Heart left ventricle (tissue), 16 donors: ENCODE measurements around the gene IL1F10. TPM values are rescaled to one million over a fixed set of nuclear protein-coding genes. Genes with fewer than 3 reads are reported as not detected.

Experiments
- ATAC-seq, 4 donors: fragments of 200-7000 bp; cut with Tn5 transposase; one replicate each; pipeline ENCODE4 v1.9.1; 2020 to 2022; ENCODE audit warnings: moderate library complexity in 4 of 4, mild to moderate bottlenecking in 3 of 4, moderate number of reproducible peaks in 1 of 4
- DNase-seq, 5 donors: peaks; one replicate each; pipeline ENCODE4 v3.0.0-alpha.2; 2020
- H3K27ac ChIP-seq, 12 donors: fragments of 200-600 bp; sonication (generic) in 4 of 12; one replicate each; pipeline versions ENCODE4 v1.5.0 to v1.8.0; 2016 to 2022; ENCODE audit warnings: mild to moderate bottlenecking in 2 of 12
- H3K27me3 ChIP-seq, 9 donors: fragments of 200-600 bp; sonication (generic) in 2 of 9; one replicate each; pipeline versions ENCODE4 v1.5.1 to v1.8.0; 2016 to 2022; ENCODE audit warnings: mild to moderate bottlenecking in 3 of 9
- H3K36me3 ChIP-seq, 9 donors: fragments of 200-600 bp; sonication (generic) in 2 of 9; one replicate each; pipeline versions ENCODE4 v1.5.0 to v1.8.0; 2018 to 2022; ENCODE audit warnings: mild to moderate bottlenecking in 2 of 9
- H3K4me1 ChIP-seq, 12 donors: fragments of 200-600 bp; sonication (generic) in 4 of 12; one replicate each; pipeline versions ENCODE4 v1.5.0 to v1.8.0; 2016 to 2022; ENCODE audit warnings: mild to moderate bottlenecking in 3 of 12
- H3K4me3 ChIP-seq, 12 donors: fragments of 200-600 bp; sonication (generic) in 4 of 12; one replicate each; pipeline versions ENCODE4 v1.5.0 to v1.8.0; 2017 to 2022; ENCODE audit warnings: mild to moderate bottlenecking in 9 of 12, moderate library complexity in 4 of 12
- H3K9me3 ChIP-seq, 12 donors: fragments of 200-600 bp; sonication (generic) in 4 of 12; one replicate each; pipeline versions ENCODE4 v1.5.0 to v1.8.0; 2016 to 2022; ENCODE audit warnings: mild to moderate bottlenecking in 1 of 12
- POLR2A ChIP-seq, 2 donors: fragments of 450-650 bp; IDR thresholded peaks; one replicate each; pipeline ENCODE4 v1.6.1; 2017; ENCODE audit warnings: antibody characterized with exemption in 2 of 2, mild to moderate bottlenecking in 2 of 2, moderate library complexity in 2 of 2
- WGBS, 4 donors: extraction: QIAGEN DNeasy Blood & Tissue Kit in 2 of 4; methylation state at CpG; one replicate each; pipeline versions ENCODE4 v1.1.5 to v1.1.7; 2013 to 2018; 5-methylcytosine and 5-hydroxymethylcytosine counted together
- intact Hi-C, 10 donors: fragments of 100-400 bp; cut with DNase I; formaldehyde crosslinking; loops; one replicate each; pipeline versions ENCODE4 v1.11.1 to v1.14.2; 2022
- polyA plus RNA-seq, 2 donors: library from polyadenylated mRNA; stranded (reverse); fragments of 200-250 nt; gene quantifications; one replicate each; pipeline ENCODE4 v1.2.3, GENCODE V29; 2013
- total RNA-seq, 9 donors: library from RNA; depleted of rRNA in 2 of 9; stranded (reverse); fragments of >200 nt in 2 of 9; fragmentation: NEBNext Ultra II Directional in 3 of 9; extraction: Animal tissue kit (Norgen Biotek cat#: 25700) in 3 of 9; gene quantifications; one replicate each; pipeline versions ENCODE4 v1.1.0 to v1.2.4, GENCODE V29; 2016 to 2023
- TF ChIP-seq, protein P1 (sequence below), 12 donors: fragments of 200-600 bp; sonication (generic) in 4 of 12; IDR thresholded peaks; one replicate each; pipeline versions ENCODE4 v1.5.0 to v1.8.0; 2018 to 2022; ENCODE audit warnings: antibody characterized with exemption in 12 of 12, mild to moderate bottlenecking in 5 of 12
- donor health status: ischemic (EF 13 %, LVEDD 7.1; RV severe dilation, severe dysfunction).
- donor health status: healthy with polysubstance abuse.
- donor health status: DM: no; HTN: yes; CAD: no.
- donor health status: DM: no; HTN: no; CAD: no.
- donor health status: ischemic (EF 25% LVEDD 6.9; RV normal size, moderate dysfunction).
- donor health status: ischemic (EF 25% LVEDD 5.7; RV mildly dilated, moderate dysfunction).
- donor health status: healthy.
- donor health status: DM: yes; HTN: yes; CAD: no.
- donor health status: ischemic (EF 35%, LVEDD 5.7; RV mildly dilated, moderate dysfunction).
- donor health status: nonischemic (EF 11% LVEDD 7.7; RV severe dilation, severe dysfunction).
- donor health status: DM: yes; HTN: yes; CAD: no.
- donor health status: PGD.
- donor health status: ischemic (EF 29% LVEDD 5.4; RV normal size, mild dysfunction).
- donor health status: nonischemic (EF 23%, LVEDD 6.1; RV moderate dilation, normal function).

The IL1F10 gene
- total and polyA plus RNA-seq, 11 donors = not detected

DNA sequence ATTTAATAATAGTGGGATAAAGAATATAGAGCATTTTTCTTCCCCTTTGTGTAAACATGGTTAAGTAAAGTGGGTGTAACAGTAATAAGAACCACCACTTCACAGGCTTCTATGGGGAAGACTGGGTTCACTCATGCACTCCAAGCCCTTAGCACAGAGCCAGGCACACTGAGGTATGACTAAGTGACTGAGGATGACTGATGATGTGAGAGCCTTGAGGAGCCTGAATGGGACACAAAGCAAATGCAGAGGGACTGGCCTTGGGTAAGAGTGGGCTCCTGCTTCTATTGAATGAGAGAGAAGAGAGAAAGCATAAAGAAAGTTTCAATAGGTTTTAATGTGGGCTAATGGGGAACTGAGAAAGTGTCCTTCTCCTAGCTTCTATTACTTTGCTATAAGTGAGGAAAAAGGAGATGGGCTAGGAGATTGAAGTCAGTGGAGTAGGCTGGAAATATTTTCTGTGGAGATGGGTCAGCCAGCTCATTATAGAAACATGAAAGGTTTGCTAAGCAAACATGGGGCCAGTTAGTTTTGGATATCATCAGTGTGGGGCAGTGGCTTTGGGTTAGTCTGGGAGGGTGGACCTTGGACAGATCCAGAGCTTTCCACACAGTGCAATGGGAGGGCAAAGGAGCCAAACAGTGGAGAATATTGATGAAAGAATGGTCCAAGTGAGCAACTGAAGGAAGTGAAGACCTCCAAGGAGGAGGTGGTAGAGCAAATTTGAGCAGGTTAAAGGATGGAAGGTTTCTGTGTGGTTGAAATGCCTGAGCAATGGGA, 20.6 kb downstream of the IL1F10 start:
- Histone ChIP-seq H3K36me3 (no peaks in the 10 kb centered on the region), H3K9me3 (no peaks in the 10 kb centered on the region)
- intact Hi-C loops = no loop called here

DNA sequence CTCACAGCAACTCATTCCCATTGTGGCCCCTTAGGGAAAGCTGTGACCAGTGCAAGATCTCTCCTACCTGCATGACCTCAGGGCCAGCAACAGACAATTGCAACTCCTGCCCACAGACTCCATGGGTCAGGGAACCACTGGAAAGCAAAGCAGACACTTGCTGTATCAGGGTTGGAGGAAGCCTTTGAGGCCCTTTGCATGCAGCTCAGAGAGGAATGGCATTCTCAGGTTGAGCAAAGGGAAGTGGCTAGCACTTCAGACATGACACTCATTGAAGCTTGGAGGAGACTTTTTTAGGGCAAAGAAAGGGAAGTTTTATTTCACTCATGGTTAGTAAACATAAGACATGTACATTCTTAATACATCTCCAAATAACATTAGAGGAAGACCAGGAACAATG, 22.1 kb downstream of the IL1F10 start:
- TF ChIP-seq, protein P1, sequence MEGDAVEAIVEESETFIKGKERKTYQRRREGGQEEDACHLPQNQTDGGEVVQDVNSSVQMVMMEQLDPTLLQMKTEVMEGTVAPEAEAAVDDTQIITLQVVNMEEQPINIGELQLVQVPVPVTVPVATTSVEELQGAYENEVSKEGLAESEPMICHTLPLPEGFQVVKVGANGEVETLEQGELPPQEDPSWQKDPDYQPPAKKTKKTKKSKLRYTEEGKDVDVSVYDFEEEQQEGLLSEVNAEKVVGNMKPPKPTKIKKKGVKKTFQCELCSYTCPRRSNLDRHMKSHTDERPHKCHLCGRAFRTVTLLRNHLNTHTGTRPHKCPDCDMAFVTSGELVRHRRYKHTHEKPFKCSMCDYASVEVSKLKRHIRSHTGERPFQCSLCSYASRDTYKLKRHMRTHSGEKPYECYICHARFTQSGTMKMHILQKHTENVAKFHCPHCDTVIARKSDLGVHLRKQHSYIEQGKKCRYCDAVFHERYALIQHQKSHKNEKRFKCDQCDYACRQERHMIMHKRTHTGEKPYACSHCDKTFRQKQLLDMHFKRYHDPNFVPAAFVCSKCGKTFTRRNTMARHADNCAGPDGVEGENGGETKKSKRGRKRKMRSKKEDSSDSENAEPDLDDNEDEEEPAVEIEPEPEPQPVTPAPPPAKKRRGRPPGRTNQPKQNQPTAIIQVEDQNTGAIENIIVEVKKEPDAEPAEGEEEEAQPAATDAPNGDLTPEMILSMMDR (IDR thresholded peaks at IDR 0.05) = no peak
- no peak for TF ChIP-seq POLR2A (IDR thresholded peaks at IDR 0.05)
- H3K4me1 ChIP-seq = peaks cover 0 to 5% (median 0%) of the 10 kb centered on the region in 12 donors
- no peaks in the 10 kb centered on the region for H3K36me3 ChIP-seq
- ATAC-seq (no peak), DNase-seq (no peak)
- H3K9me3 ChIP-seq = peaks cover 0 to 3% (median 0%) of the 10 kb centered on the region in 12 donors
- H3K27me3 ChIP-seq = peaks cover 0 to 4% (median 0%) of the 10 kb centered on the region in 9 donors
- intact Hi-C loops = no loop called here
- H3K4me3 ChIP-seq = no peak overlapping the region
- H3K27ac ChIP-seq = no peak overlapping the region

More for the DNA sequence above, 20.6 kb downstream of the IL1F10 start:
- no peak for TF ChIP-seq POLR2A (IDR thresholded peaks at IDR 0.05)
- TF ChIP-seq, protein P1 (IDR thresholded peaks at IDR 0.05) = no peak
- H3K4me1 ChIP-seq = peaks cover 0 to 5% (median 0%) of the 10 kb centered on the region in 12 donors
- H3K27ac ChIP-seq = no peak overlapping the region
- peaks cover 0 to 4% (median 0%) of the 10 kb centered on the region in 9 donors for H3K27me3 ChIP-seq
- H3K4me3 ChIP-seq = no peak overlapping the region
- DNase-seq (no peak), ATAC-seq (no peak)

DNA sequence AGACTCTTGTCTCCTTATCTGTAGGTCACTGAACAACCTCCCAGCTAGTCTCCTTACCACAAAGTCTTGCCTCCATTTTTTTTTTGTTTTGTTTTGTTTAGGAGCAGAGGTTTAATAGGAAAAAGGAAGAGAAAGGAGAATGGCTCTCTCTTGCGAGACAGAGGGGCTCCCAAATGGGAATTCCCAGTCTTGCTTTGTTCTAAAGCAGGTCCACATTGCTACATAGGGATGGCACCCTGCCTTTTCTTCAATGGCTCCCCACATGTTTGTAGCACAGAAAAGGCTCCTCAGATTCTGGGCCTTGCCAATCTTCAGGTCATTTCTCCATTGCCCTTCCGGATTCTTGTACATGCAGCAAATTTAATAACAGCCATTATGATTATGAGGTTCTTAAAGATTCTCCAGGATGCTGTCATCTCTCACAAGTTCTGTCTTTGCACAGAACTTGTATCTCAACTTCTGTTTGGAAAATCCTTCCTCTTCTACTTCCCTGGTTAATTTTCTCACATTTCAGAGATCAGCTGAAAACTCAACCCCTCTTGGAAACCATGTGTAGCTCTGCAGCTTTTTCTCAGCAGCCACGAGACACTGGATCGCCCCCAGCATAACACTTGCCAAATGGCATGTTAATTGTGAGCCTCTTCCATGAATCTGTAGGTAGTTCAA, 23.6 kb downstream of the IL1F10 start:
- no peak overlapping the region for H3K27ac ChIP-seq
- H3K4me1 ChIP-seq = peaks cover 0 to 5% (median 0%) of the 10 kb centered on the region in 12 donors
- ATAC-seq (no peak), DNase-seq (no peak)
- intact Hi-C loops = no loop called here
- 64 to 78% (median 67%) methylated on average over 4 of the region's 4 CpGs for WGBS, 4 donors
- H3K36me3 ChIP-seq = no peaks in the 10 kb centered on the region
- peaks cover 0 to 8% (median 0%) of the 10 kb centered on the region in 12 donors for H3K9me3 ChIP-seq
- H3K27me3 ChIP-seq = peaks cover 0 to 4% (median 0%) of the 10 kb centered on the region in 9 donors
- H3K4me3 ChIP-seq = no peak overlapping the region
- no peak for TF ChIP-seq POLR2A (IDR thresholded peaks at IDR 0.05)
- TF ChIP-seq, protein P1 (IDR thresholded peaks at IDR 0.05) = no peak

DNA sequence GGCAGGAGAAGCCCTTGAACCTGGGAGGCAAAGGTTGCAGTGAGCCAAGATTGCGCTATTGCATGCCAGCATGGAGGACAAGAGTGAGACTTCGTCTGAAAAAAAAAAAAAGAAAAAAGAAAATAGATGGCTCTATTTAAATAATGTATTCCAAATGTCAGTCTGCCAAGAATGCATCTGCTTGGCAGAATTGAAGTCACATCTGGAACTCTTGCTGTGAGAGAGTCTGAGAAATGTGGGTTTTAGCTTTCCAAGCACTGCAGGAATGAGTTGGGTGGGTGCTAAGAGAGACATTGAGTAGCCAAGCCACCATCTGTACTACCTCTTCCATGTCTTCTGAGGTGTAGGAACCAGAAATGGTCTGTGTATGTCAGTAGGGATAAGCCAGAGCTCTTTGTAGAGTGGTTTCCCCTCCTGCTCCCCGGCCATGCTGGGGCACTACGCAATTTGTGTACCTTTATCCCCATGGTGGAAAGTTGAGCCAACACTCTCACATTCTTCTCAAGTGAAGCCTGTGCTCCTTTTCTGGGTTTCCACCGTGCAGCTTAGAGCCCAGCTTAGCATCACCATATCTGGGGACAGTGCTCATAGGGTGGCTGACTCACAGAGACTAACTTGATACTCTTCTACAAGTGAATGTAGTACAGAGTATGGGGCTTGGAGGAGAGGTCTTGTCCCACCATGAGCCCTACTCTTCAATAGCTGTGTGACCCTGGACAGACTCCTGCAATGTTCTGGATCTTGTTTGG, 25.3 kb downstream of the IL1F10 start:
- H3K4me1 ChIP-seq = peaks cover 0 to 14% (median 0%) of the 10 kb centered on the region in 12 donors
- H3K27ac ChIP-seq = no peak overlapping the region
- WGBS, 4 donors = 82 to 85% (median 83%) methylated on average over 5 of the region's 5 CpGs
- ATAC-seq (no peak), DNase-seq (no peak)
- H3K36me3 ChIP-seq = no peaks in the 10 kb centered on the region
- no peak overlapping the region for H3K4me3 ChIP-seq
- intact Hi-C loops = no loop called here
- TF ChIP-seq, protein P1 (IDR thresholded peaks at IDR 0.05) = no peak
- TF ChIP-seq POLR2A (IDR thresholded peaks at IDR 0.05) = no peak
- peaks cover 0 to 15% (median 0%) of the 10 kb centered on the region in 12 donors for H3K9me3 ChIP-seq
- peaks cover 0 to 4% (median 0%) of the 10 kb centered on the region in 9 donors for H3K27me3 ChIP-seq
